SK-N-SH treated with all-trans-retinoic acid at 6 μM for 48 hours (cell line): ENCODE results near the gene CDKN2B.

Experiments
- CREB5 ChIP-seq: fragments of 250-450 bp; sonication (Bioruptor Pico); IDR thresholded peaks from 2 replicates; pipeline ENCODE4 v1.5.1; 2020; ENCODE audit warnings: low read depth, mild to moderate bottlenecking, moderate library complexity
- GLIS3 ChIP-seq: fragments of 250-450 bp; sonication (Bioruptor Pico); IDR thresholded peaks from 2 replicates; pipeline ENCODE4 v1.5.0; 2020; ENCODE audit warnings: mild to moderate bottlenecking, moderate library complexity
- OSR1 ChIP-seq: fragments of 250-450 bp; sonication (Bioruptor Pico); IDR thresholded peaks from 2 replicates; pipeline ENCODE4 v1.8.0; 2022; ENCODE audit warnings: moderate library complexity, mild to moderate bottlenecking, inconsistent platforms
- RARB ChIP-seq: fragments of 250-450 bp; sonication (Bioruptor Pico); IDR thresholded peaks from 2 replicates; pipeline ENCODE4 v1.8.0; 2021; ENCODE audit warnings: mild to moderate bottlenecking, moderate library complexity
- TCF4 ChIP-seq: fragments of 250-450 bp; sonication (Bioruptor Pico); IDR thresholded peaks from 2 replicates; pipeline ENCODE4 v1.8.0; 2021; ENCODE audit warnings: mild to moderate bottlenecking, moderate library complexity, borderline replicate concordance
- TSHZ2 ChIP-seq: fragments of 250-450 bp; sonication (Bioruptor Pico); IDR thresholded peaks from 2 replicates; pipeline ENCODE4 v1.5.0; 2020; ENCODE audit warnings: mild to moderate bottlenecking, moderate library complexity
- ZNF70 ChIP-seq: fragments of 450-650 bp; formaldehyde crosslinking; IDR thresholded peaks from 2 replicates; pipeline ENCODE4 v1.5.0; 2020; ENCODE audit warnings: mild to moderate bottlenecking, moderate library complexity

GRCh38 chr9:22029231-22029630 is 20.1 kb upstream of the CDKN2B start:
- no peak for TF ChIP-seq OSR1 (CRISPR knock-in tag)
- no peak for TF ChIP-seq RARB (CRISPR knock-in tag)
- no peak for TF ChIP-seq CREB5 (CRISPR knock-in tag)
- TF ChIP-seq GLIS3 (CRISPR knock-in tag), result no peak
- TF ChIP-seq TSHZ2, result no peak
- no peak for TF ChIP-seq ZNF70
- TF ChIP-seq TCF4 (CRISPR knock-in tag), result no peak
